ENCODE data around the gene DDX39A. TPM values are rescaled to one million over a fixed set of nuclear protein-coding genes. Genes with fewer than 3 reads are reported as not detected.
"Not testable (repeated sequence)": the region's sequence is repeated elsewhere in the genome, so short reads cannot be mapped to it uniquely, and the experiment has no call there.

The DDX39A gene
- total RNA-seq = 92.5 and 156 TPM in 2 replicates

DNA sequence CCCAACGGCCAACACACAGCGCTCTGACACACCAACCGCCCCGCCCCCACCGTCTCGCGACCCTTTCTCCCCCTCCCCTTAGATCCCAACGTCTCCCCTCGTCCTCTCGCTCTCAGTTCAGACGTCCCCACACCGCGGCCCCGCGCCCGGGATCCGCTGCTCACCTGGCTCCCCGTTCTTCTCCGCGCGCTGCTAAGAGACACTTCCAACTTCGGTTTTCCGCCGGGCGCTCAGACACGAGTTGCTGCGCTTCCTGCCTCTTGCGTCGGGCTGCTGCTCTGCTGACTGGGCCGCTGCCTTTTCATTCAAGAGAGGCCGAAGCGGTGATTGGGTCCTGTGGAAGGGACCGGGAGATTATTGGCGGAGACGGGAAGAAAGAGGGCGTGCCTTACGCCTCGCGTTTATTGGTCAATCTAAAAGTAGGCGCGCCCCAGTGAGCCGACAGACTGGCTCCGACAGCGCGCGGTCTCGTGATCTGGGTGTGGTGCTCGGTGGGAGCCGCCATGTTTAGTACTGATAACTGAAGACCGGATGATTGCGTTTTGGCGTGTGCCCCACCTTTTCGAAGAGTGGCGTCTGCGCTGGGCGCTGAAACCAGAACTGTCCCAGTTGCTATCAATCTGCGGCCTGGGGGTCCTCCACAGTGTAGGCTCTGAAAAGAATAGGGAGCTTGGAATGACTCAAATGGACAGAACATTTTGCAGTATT is at the start of gene DDX39A:
Gene DDX39A, minus strand, starts transcription at position 236 of the 708 bp plus-strand sequence. CDS start 6,121 bp downstream, outside the sequence.
- DNase-seq (ENCODE audit: low read depth, low spot score) = peak; percentile 98

DNA sequence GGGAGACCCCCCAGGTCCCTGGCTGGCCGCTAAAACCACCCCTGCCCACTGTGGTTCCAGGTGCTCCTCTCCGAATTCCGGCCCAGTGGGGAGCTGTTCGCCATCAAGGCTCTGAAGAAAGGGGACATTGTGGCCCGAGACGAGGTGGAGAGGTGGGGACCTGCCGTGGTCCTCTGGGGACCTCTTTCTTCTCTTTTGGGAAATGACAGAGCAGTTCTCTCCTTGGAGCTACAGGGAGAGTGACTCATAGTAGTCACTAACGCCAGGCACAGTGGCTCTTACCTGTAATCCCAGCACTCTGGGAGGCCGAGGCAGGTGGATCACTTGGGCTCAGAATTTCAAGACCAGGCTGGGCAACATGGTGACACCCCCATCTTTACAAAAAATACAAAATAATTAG is 48.7 kb upstream of the DDX39A start:
- no peak for DNase-seq (ENCODE audit: low read depth, low spot score)

DNA sequence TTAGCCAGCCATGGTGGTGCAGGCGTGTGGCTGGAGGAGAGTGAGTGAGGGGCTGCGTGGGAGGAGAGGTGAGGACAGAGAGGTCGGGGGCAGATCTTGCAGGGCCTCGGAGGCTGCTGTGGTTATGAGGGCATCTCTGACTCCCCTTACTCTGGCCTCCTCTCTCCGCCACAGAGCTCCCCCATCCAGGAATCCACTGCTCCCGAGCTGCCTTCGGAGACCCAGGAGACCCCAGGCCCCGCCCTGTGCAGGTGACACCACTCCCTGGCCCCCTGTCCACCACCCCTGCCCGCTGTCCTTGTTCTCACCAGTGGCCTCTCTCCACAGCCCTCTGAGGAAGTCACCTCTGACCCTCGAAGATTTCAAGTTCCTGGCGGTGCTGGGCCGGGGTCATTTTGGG is 48.2 kb upstream of the DDX39A start:
- DNase-seq (ENCODE audit: low read depth, low spot score) = no peak

DNA sequence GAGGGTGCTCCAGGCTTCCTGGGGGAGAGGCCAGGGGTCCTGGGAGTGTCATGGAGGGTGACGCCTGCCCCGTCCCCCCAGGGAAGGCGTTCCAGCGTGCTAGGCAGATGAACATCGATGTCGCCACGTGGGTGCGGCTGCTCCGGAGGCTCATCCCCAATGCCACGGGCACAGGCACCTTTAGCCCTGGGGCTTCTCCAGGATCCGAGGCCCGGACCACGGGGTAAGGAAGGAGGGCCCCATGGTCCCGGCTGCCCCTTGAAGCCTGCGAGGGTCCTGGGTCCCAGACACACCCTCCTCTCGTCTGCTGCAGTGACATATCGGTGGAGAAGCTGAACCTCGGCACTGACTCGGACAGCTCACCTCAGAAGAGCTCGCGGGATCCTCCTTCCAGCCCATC is 44.6 kb upstream of the DDX39A start:
- DNase-seq (ENCODE audit: low read depth, low spot score) = no peak

DNA sequence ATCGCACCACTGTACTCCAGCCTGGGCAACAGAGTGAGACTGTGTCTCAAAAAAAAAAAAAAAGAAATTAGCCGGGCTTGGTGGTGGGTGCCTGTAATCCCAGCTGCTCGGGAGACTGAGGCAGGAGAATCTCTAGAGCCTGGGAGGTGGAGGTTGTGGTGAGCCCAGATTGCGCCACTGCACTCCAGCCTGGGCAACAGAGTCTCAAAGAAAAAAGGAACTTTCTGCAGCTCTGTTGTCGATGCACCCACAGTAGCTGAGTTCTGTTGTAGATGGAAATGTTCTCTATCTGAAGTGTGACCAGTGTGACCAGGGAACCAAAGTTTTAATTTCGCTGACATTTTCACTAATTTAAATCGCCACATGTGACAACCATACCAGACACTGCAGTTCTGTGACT is 43.3 kb upstream of the DDX39A start:
- not testable (repeated sequence) for DNase-seq (ENCODE audit: low read depth, low spot score)

DNA sequence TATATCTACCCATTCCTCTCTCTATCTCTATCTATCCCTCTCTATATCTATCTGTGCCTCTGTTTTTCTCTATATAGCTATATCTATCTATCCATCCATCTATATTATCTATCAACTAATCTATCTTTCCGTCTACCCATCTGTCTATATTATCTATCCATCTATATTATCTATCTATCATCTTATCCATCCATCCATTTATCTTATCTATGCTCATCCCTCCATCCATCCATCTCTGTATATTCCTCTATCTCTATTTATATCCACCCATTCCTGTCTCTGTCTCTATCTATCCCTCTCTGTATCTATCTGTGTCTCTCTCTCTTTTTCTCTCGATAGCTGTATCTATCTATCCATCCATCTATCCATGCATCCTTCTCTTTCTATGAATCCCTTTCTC is 41.8 kb upstream of the DDX39A start:
- no peak for DNase-seq (ENCODE audit: low read depth, low spot score)

- no peak for DNase-seq (ENCODE audit: low read depth, low spot score)
Observed at GRCh38 chr19:14459703-14460102, 40.6 kb upstream of the DDX39A start.

DNA sequence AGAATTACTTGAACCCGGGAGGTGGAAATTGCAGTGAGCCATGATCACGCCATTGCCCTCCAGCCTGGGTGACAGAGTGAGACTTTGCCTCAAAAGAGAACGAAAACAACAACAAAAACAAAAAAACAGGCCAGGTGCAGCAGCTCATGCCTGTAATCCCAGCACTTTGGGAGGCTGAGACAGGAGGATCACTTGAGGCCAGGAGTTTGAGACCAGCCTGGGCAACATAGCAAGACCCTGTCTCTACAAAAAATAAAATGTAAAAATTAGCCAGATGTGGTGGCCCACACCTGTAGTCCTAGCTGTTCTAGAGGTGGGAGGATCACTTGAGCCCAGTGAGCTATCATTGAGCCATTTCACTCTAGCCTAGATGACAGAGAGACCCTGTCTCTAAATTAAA is 33.2 kb upstream of the DDX39A start:
- DNase-seq (ENCODE audit: low read depth, low spot score) = not testable (repeated sequence)

DNA sequence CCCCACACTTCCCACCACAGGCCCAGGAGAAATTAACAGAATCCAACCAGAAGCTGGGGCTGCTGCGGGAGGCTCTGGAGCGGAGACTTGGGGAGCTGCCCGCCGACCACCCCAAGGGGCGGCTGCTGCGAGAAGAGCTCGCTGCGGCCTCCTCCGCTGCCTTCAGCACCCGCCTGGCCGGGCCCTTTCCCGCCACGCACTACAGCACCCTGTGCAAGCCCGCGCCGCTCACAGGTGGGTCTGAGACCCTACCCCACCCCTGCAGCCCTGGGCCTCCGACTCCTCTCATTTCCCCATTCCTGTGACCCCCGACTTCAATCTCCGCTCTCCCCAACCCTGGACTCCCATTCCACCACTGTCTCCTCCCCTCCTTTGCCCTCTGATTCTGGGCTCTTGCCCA is 31.7 kb upstream of the DDX39A start:
- DNase-seq (ENCODE audit: low read depth, low spot score) = no peak

- DNase-seq (ENCODE audit: low read depth, low spot score) = no peak
Observed at GRCh38 chr19:14450168-14450874, 31.2 kb upstream of the DDX39A start.

GRCh38 chr19:14449321-14449720 is 30.2 kb upstream of the DDX39A start:
- no peak for DNase-seq (ENCODE audit: low read depth, low spot score)

GRCh38 chr19:14446336-14447036 is 27.3 kb upstream of the DDX39A start:
- no peak for DNase-seq (ENCODE audit: low read depth, low spot score)

DNA sequence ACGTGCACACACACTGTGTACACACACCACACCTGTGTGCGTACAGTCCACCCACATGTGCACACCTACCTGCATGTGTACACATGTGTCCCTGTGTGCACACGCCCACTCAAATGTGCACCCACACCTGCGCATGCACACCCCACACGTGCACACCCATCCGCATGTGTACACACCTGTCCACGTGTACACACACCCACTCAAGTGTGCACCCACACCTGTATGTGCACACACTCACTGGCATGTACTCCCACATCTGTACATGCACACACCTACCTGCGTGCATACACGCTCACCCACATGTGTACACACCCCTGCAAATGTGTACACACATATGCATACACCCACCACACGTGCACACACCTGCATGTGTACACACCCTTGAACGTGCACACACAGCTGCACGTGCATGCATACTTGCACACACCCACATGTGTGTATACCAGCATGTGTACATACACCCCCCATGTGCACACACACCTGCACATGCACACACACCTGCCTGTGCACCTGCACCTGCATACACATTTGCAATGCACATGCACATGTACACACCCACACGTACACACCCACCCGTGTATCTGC is 24.6 kb upstream of the DDX39A start:
- DNase-seq (ENCODE audit: low read depth, low spot score) = no peak

DNA sequence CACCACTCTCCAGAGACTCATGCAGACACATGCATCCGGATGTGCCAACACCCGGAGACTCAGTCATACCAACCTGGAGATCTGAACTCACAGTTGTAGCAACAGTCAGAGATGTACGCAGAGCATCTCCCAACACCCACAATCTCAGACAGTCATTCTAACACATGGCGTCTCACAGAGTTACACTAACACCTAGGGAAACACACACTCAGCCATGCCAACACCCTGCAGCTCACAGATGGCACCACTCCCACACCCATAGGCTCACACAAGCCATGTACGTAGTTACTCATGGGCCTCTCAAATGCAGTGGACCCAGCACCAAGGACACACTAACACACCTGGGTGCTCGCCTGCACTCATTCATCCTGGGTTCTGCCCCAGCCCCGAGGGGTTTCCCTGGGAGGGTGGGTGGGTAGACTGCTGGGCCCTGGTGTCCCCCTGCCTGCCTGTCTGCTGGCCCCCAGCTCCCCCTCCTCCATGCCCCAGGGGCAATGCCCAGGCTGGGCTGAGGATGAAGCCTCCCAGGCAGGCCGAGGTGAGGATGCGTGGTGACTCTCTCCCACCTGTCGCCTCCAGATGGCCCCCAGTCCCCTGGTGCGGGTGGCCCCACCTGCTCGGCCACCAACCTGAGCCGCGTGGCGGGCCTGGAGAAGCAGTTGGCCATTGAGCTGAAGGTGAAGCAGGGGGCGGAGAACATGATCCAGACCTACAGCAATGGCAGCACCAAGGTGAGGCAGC is 23.9 kb upstream of the DDX39A start:
- no peak for DNase-seq (ENCODE audit: low read depth, low spot score)

DNA sequence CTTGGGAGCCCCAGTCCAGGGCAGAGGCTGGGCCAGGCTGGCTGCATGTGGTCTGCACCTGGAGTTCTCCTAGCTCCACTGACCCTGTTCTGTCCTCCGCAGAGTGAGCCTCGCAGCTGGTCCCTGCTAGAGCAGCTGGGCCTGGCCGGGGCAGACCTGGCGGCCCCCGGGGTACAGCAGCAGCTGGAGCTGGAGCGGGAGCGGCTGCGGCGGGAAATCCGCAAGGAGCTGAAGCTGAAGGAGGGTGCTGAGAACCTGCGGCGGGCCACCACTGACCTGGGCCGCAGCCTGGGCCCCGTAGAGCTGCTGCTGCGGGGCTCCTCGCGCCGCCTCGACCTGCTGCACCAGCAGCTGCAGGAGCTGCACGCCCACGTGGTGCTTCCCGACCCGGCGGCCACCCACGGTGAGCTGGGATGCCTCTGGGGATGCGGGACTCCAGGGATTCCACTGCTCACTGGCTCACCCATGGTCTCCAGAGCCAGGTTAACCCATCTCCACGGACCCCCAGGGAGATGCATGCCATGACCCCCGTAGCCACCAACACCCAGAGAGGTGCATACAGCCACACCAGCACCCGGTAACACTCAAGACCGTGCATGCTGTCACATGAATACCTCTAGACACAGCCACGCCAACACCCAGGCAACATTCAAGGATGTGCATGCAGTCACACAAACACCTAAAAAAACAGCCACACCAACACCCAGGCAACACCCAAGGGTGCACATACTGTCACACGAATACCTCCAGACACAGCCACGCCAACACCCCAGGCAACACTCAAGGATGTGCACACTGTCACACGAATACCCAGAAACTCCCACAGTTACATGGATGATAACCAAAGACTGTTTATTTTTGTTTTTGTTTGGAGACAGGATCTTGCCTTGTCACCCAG is 22.1 kb upstream of the DDX39A start:
- DNase-seq (ENCODE audit: low read depth, low spot score) = no peak

DNA sequence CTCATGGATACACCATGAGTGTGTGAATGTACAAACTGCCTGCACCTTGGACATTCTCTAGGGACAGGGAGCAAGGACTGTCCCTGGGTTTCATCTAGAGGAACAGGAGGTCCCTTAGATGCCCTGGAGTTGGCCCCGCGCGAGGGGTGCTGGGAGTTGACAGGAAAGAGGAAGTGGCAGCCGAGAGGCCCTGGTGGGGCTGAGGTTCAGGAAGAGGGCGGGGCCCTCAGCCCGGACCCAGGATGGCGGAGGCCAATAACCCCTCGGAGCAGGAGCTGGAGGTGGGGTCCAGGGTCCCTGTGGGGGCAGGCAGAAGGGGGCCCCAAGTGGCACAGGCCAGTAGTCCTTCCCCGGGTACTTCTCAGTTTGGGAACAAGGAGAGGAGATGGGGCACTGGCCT is 20.9 kb upstream of the DDX39A start:
- DNase-seq (ENCODE audit: low read depth, low spot score) = no peak

- no peak for DNase-seq (ENCODE audit: low read depth, low spot score)
Observed at GRCh38 chr19:14439014-14439413, 19.9 kb upstream of the DDX39A start.

DNA sequence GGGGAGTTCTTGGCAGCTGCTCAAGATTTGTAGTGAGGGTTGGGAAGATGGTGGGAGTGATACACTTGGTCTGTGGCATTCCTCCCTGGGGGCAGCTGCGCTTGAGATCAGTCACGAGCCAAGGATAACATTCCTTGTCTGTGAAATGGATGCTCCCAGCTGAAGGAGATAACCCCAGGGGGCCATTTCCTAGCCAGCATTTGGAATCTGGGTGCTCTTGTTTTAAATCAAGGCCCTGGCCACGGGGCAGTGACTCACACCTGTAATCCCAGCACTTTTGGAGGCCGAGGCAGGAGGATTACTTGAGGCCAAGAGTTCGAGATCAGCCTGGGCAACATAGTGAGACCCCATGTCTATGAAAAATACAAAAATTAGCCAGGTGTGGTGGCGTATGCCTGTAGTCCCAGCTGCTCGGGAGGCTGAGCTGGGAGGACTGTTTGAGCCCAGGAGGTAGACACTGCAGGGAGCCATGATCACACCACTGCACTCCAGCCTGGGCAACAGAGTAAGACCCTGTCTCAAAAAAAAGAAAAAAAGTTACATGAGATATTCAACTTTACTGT is 18.5 kb upstream of the DDX39A start:
- DNase-seq (ENCODE audit: low read depth, low spot score) = no peak

DNA sequence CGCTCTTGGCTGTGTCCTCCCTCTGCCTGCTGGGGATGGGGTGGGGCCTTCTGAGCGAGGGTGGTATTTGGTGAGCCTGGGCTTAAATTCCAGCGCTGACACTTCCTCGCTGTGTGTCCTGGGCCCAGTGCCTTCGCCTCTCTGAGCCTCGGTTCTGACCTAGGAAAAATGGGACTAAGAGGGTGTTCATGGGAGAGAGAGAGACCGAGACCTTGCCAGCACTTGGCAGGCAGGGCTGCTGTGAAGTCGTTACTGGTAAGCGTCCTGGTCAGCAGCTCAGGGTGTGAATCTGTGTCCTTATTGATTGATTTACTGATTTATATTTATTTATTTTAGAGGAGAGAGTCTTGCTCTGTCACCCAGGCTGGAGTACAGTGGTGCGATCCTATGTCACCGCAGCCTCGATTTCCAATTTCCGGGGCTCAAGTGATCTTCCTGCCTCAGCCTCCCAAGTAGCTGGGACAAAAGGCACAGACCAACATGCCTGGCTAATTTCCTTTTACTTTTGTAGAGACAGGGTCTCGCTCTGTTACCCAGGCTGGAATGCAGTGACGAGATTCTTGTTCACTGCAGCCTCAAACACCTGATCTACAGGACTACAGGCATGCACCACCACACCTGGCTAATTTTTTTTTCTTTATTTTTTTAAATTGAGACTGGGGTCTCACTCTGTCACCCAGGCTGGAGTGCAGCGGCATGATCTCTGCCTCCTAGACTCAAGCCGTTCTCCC is 16.3 kb upstream of the DDX39A start:
- no peak for DNase-seq (ENCODE audit: low read depth, low spot score)

Data from pulmonary artery endothelial cell (primary cell).